CD4-positive, alpha-beta T cell treated with Interleukin-15 for 4 hours (primary cell): ENCODE results near the gene TNRC18.
A peak's percentile ranks its signal among the peaks of the same experiment; 100 is the strongest.

Source experiments
- DNase-seq: peaks from one replicate; pipeline ENCODE4 v3.0.0-alpha.2; 2020; ENCODE audit warnings: low spot score

The TNRC18 gene

GRCh38 chr7:5428478-5429252 lies 5.0 kb upstream of the TNRC18 start:
- no peak for DNase-seq

- no peak for DNase-seq
Measured at GRCh38 chr7:5426226-5426475, 2.5 kb upstream of the TNRC18 start.

GRCh38 chr7:5425507-5426225 lies 2.0 kb upstream of the TNRC18 start:
- no peak for DNase-seq

- DNase-seq: no peak
Measured at GRCh38 chr7:5424749-5425506, 1.3 kb upstream of the TNRC18 start.

GRCh38 chr7:5423976-5424748 lies 528 bp upstream of the TNRC18 start:
- peak; percentile 41 for DNase-seq

GRCh38 chr7:5422396-5423305 lies 983 bp downstream of the TNRC18 start:
- DNase-seq: no peak

GRCh38 chr7:5421714-5422395 lies 1.8 kb downstream of the TNRC18 start:
- DNase-seq: no peak

GRCh38 chr7:5420881-5421713 lies 2.5 kb downstream of the TNRC18 start:
- DNase-seq: no peak

GRCh38 chr7:5420067-5420880 lies 3.4 kb downstream of the TNRC18 start:
- DNase-seq: no peak

- DNase-seq: no peak
Measured at GRCh38 chr7:5419539-5420066, 4.0 kb downstream of the TNRC18 start.

- DNase-seq: no peak
Measured at GRCh38 chr7:5418285-5418582, 5.4 kb downstream of the TNRC18 start.

- DNase-seq: no peak
Measured at GRCh38 chr7:5417106-5418071, 6.2 kb downstream of the TNRC18 start.

- no peak for DNase-seq
Measured at GRCh38 chr7:5414916-5415315, 8.7 kb downstream of the TNRC18 start.

GRCh38 chr7:5413449-5413786 lies 10.2 kb downstream of the TNRC18 start:
- DNase-seq: no peak

- no peak for DNase-seq
Measured at GRCh38 chr7:5408777-5409176, 14.9 kb downstream of the TNRC18 start.

- no peak for DNase-seq
Measured at GRCh38 chr7:5406957-5407945, 16.4 kb downstream of the TNRC18 start.

GRCh38 chr7:5404421-5404826 lies 19.2 kb downstream of the TNRC18 start:
- DNase-seq: no peak
